Keratinocyte (primary cell): ENCODE data around the gene PCDH1. TPM values are rescaled to one million over a fixed set of nuclear protein-coding genes. Genes with fewer than 3 reads are reported as not detected.
A peak's percentile ranks its signal among the peaks of the same experiment; 100 is the strongest.

Source experiments
- DNase-seq: peaks from one replicate; pipeline ENCODE4 v3.0.0-alpha.2; 2011; ENCODE audit warnings: low read depth, missing footprints, low spot score
- FAIRE-seq: peaks from 2 replicates; lab custom pipeline; 2011; peaks lifted over from hg19 to GRCh38; lab: Jason Lieb, UNC
- H2AFZ ChIP-seq: 2 replicates; pipeline ENCODE4 v1.6.0; 2012; ENCODE audit warnings: low read length, control low read depth, inconsistent platforms; ENCODE audit not compliant: control insufficient read depth
- H3K27ac ChIP-seq: 2 replicates; pipeline ENCODE4 v1.5.1; 2011; ENCODE audit warnings: low read length; ENCODE audit not compliant: control insufficient read depth, insufficient read depth
- H3K27me3 ChIP-seq: 3 replicates; pipeline ENCODE4 v1.6.0; 2011; ENCODE audit warnings: low read length; ENCODE audit not compliant: control insufficient read depth, insufficient read depth; ENCODE audit errors: extremely low read depth
- H3K36me3 ChIP-seq, 2 experiments: 2 replicates in 1 of 2; 3 replicates in 1 of 2; pipeline ENCODE4 v1.5.1; 2011; ENCODE audit warnings: low read length in 2 of 2, mild to moderate bottlenecking in 1 of 2; ENCODE audit not compliant: control insufficient read depth in 2 of 2, insufficient read depth in 2 of 2; ENCODE audit errors: extremely low read depth in 1 of 2
- H3K4me1 ChIP-seq: 3 replicates; pipeline ENCODE4 v1.5.1; 2011; ENCODE audit warnings: low read length; ENCODE audit not compliant: control insufficient read depth, insufficient read depth; ENCODE audit errors: extremely low read depth
- H3K4me2 ChIP-seq: 3 replicates; pipeline ENCODE4 v1.6.0; 2011; ENCODE audit warnings: low read depth, low read length; ENCODE audit not compliant: control insufficient read depth, insufficient read depth; ENCODE audit errors: extremely low read depth
- H3K4me3 ChIP-seq, 3 experiments: fragments of 200-600 bp in 1 of 3; sonication (generic) in 1 of 3; 2 replicates in 2 of 3; 3 replicates in 1 of 3; pipeline ENCODE4 v1.5.1; 2011 to 2016; ENCODE audit warnings: low read length in 3 of 3, mild to moderate bottlenecking in 3 of 3, control low read depth in 2 of 3, inconsistent platforms in 1 of 3, low read depth in 1 of 3, mixed read lengths in 1 of 3, mixed run types in 1 of 3, moderate library complexity in 1 of 3; ENCODE audit not compliant: control insufficient read depth in 2 of 3, insufficient read depth in 2 of 3; ENCODE audit errors: extremely low read depth in 1 of 3
- H3K79me2 ChIP-seq: 2 replicates; pipeline ENCODE4 v1.6.0; 2012; ENCODE audit warnings: low read length; ENCODE audit not compliant: control insufficient read depth, insufficient read depth
- H3K9ac ChIP-seq: 3 replicates; pipeline ENCODE4 v1.6.0; 2011; ENCODE audit warnings: low read length; ENCODE audit not compliant: control insufficient read depth, insufficient read depth; ENCODE audit errors: extremely low read depth
- H3K9me1 ChIP-seq: 3 replicates; pipeline ENCODE4 v1.6.0; 2011; ENCODE audit warnings: low read length; ENCODE audit not compliant: control insufficient read depth, insufficient read depth; ENCODE audit errors: extremely low read depth
- H3K9me3 ChIP-seq: 2 replicates; pipeline ENCODE4 v1.5.1; 2012; ENCODE audit warnings: low read depth, low read length; ENCODE audit not compliant: control insufficient read depth
- H4K20me1 ChIP-seq: 3 replicates; pipeline ENCODE4 v1.6.0; 2011; ENCODE audit warnings: low read length; ENCODE audit not compliant: control insufficient read depth, insufficient read depth; ENCODE audit errors: extremely low read depth
- CTCF ChIP-seq, 3 experiments: IDR thresholded peaks in 1 of 3; conservative IDR thresholded peaks in 1 of 3; optimal IDR thresholded peaks in 1 of 3; 2 replicates in 2 of 3; 3 replicates in 1 of 3; pipeline versions ENCODE3 to v1.5.1; 2011; ENCODE audit warnings: low read length in 3 of 3, mild to moderate bottlenecking in 3 of 3, moderate library complexity in 2 of 3, control low read depth in 1 of 3, inconsistent platforms in 1 of 3; ENCODE audit not compliant: insufficient read depth in 2 of 3; ENCODE audit errors: extremely low read depth in 1 of 3
- EZH2 ChIP-seq: IDR thresholded peaks from one replicate; pipeline ENCODE4 v1.6.1; 2012; ENCODE audit warnings: inconsistent platforms, mild to moderate bottlenecking, low read length, moderate library complexity
- dilution Hi-C: fragments of 300-500 bp; cut with MboI; formaldehyde crosslinking; loops from one replicate; pipeline ENCODE4 v1.7.0; 2020; ENCODE audit warnings: low sequenced_read_pairs; ENCODE audit not compliant: extremely low pct_ligation_motif_present
- polyA plus RNA-seq, 5 experiments: library from polyadenylated mRNA; depleted of rRNA in 3 of 5; stranded (reverse) in 3 of 5; stranded (forward) in 1 of 5; unstranded in 1 of 5; fragments of >200 nt; gene quantifications; 1 replicate in 1 of 5; 2 replicates in 3 of 5; 3 replicates in 1 of 5; pipeline versions ENCODE4 v1.2.1 to v1.2.3, GENCODE V29; 2011 to 2012; ENCODE audit warnings: missing spikeins in 2 of 5, low read depth in 1 of 5, low replicate concordance in 1 of 5

Gene PCDH1
- polyA plus RNA-seq, 1 donor (not counting 4 experiments of a cell fraction or from before 2014, with no cell fraction given): 10.0 TPM

- no peak for DNase-seq
- Histone ChIP-seq H4K20me1 (no peaks in the 10 kb centered on the region), H3K79me2 (peaks cover 7% of the 10 kb centered on the region), H3K4me2 (no peak overlapping the region), H3K9ac (no peak overlapping the region), H3K27ac (no peak overlapping the region), H3K4me3 (no peak overlapping the region), H3K27me3 (peaks cover 24% of the 10 kb centered on the region), H3K9me1 (no peaks in the 10 kb centered on the region), H3K36me3 (peaks cover 0 to 5% of the 10 kb centered on the region in 2 experiments), H3K9me3 (no peaks in the 10 kb centered on the region), H3K4me1 (peaks cover 36% of the 10 kb centered on the region), H2AFZ (no peak overlapping the region)
- no peak for TF ChIP-seq CTCF (optimal IDR thresholded peaks at IDR 0.05 in 1 of 3, IDR thresholded peaks at IDR 0.05 in 1 of 3, conservative IDR thresholded peaks at IDR 0.05 in 1 of 3; ENCODE audit: extremely low read depth in 1 of 3, insufficient read depth in 2 of 3, low read length in 3 of 3)
- TF ChIP-seq EZH2: no peak
- no peak for FAIRE-seq
- dilution Hi-C loops: no loop called here
These were observed 6.3 kb downstream of the PCDH1 start for GRCh38 chr5:141871870-141872269.

DNA sequence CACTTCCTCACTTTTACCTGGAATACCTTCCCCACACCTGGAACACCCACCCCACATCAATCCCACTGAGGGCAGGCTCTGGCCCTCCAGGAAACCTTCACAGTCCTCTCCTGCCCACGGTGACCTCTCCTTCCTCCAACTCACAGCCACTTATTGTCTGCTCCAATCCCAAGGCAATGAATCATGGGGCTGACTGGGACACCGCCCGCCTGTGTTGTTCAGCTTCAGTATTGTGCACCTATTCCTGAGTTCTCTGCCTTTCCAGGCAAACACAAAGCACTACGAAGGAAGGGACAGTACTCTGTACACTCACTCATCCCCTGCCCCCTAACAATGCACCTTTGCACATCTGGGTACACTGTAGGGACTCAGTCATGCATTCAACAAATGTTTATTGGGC lies 7.3 kb downstream of the PCDH1 start:
- TF ChIP-seq EZH2 (no peak), CTCF (optimal IDR thresholded peaks at IDR 0.05 in 1 of 3, IDR thresholded peaks at IDR 0.05 in 1 of 3, conservative IDR thresholded peaks at IDR 0.05 in 1 of 3; ENCODE audit: extremely low read depth in 1 of 3, insufficient read depth in 2 of 3, low read length in 3 of 3) (no peak)
- Histone ChIP-seq H3K4me2 (peak overlapping the region; percentile 3), H4K20me1 (no peaks in the 10 kb centered on the region), H3K36me3 (peaks cover 0 to 5% of the 10 kb centered on the region in 2 experiments), H3K9ac (no peak overlapping the region), H3K9me1 (no peaks in the 10 kb centered on the region), H3K27ac (no peak overlapping the region), H3K27me3 (peaks cover 14% of the 10 kb centered on the region), H3K9me3 (no peaks in the 10 kb centered on the region), H3K4me1 (peaks cover 38% of the 10 kb centered on the region), H3K79me2 (peaks cover 7% of the 10 kb centered on the region), H2AFZ (no peak overlapping the region), H3K4me3 (peak overlapping the region in 1 of 3 experiments; percentile 9)
- peak; percentile 90 for FAIRE-seq
- dilution Hi-C loops: no loop called here
- no peak for DNase-seq
